Testis (tissue), 2 donors: Measurements from ENCODE around the gene CACNG4.

Source experiments
- POLR2A ChIP-seq: fragments of 450-650 bp; IDR thresholded peaks from one replicate; pipeline ENCODE4 v1.6.1; 2017; ENCODE audit warnings: antibody characterized with exemption, mild to moderate bottlenecking, moderate library complexity
- TF ChIP-seq, protein P1 (sequence below), 3 experiments: fragments of 450-650 bp in 2 of 3; fragments of 200-600 bp in 1 of 3; sonication (generic) in 1 of 3; IDR thresholded peaks; one replicate each; pipeline ENCODE4 v1.5.1; 2016 to 2019; ENCODE audit warnings: antibody characterized with exemption in 3 of 3, mild to moderate bottlenecking in 2 of 3, moderate library complexity in 1 of 3

DNA sequence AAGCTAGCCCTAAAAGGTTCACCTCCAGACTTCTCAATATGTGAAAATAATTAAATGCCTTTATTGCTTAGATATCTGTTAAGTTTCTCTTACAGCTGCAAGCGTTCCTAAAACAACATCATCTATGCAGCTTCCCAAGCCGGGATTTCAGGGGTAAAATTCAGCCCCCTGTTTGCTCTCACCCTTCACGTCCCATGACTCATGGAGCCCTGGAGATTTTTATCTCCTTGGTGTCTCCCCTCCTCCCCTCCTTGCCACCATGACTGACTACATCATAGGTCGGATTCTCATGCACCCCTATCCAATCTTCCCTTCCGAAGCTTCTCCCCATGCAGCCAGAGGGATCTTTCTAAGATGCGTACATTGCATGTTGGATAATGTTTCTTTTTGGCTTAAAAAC is 21.0 kb upstream of the CACNG4 start:
- TF ChIP-seq, protein P1, sequence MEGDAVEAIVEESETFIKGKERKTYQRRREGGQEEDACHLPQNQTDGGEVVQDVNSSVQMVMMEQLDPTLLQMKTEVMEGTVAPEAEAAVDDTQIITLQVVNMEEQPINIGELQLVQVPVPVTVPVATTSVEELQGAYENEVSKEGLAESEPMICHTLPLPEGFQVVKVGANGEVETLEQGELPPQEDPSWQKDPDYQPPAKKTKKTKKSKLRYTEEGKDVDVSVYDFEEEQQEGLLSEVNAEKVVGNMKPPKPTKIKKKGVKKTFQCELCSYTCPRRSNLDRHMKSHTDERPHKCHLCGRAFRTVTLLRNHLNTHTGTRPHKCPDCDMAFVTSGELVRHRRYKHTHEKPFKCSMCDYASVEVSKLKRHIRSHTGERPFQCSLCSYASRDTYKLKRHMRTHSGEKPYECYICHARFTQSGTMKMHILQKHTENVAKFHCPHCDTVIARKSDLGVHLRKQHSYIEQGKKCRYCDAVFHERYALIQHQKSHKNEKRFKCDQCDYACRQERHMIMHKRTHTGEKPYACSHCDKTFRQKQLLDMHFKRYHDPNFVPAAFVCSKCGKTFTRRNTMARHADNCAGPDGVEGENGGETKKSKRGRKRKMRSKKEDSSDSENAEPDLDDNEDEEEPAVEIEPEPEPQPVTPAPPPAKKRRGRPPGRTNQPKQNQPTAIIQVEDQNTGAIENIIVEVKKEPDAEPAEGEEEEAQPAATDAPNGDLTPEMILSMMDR (IDR thresholded peaks at IDR 0.05), result no peak
- TF ChIP-seq POLR2A, result no peak
